SH-SY5Y (cell line): ENCODE measurements around the gene RIMBP3C.

Experiments used
- GATA2 ChIP-seq: IDR thresholded peaks from 2 replicates; pipeline ENCODE4 v1.6.1; 2011; ENCODE audit warnings: mild to moderate bottlenecking, low read depth, low read length
- GATA3 ChIP-seq: IDR thresholded peaks from 2 replicates; pipeline ENCODE4 v1.6.1; 2011; ENCODE audit warnings: low read depth, mild to moderate bottlenecking, low read length, moderate library complexity

The RIMBP3C gene

GRCh38 chr22:21585389-21585788 is 34.1 kb upstream of the RIMBP3C start:
- no peak for TF ChIP-seq GATA2
- TF ChIP-seq GATA3, result no peak

- TF ChIP-seq GATA2 (no peak), GATA3 (no peak)
These were observed 31.8 kb upstream of the RIMBP3C start for GRCh38 chr22:21582801-21583740.

GRCh38 chr22:21579474-21579851 is 28.2 kb upstream of the RIMBP3C start:
- TF ChIP-seq GATA2 (no peak), GATA3 (no peak)

- no peak for TF ChIP-seq GATA3
- no peak for TF ChIP-seq GATA2
These were observed 22.7 kb upstream of the RIMBP3C start for GRCh38 chr22:21573750-21574494.

GRCh38 chr22:21573293-21573734 is 22.1 kb upstream of the RIMBP3C start:
- TF ChIP-seq GATA2 (no peak), GATA3 (no peak)

- no peak for TF ChIP-seq GATA3
- no peak for TF ChIP-seq GATA2
These were observed 20.4 kb upstream of the RIMBP3C start for GRCh38 chr22:21571679-21572078.

- TF ChIP-seq GATA2 (no peak), GATA3 (no peak)
These were observed 19.1 kb upstream of the RIMBP3C start for GRCh38 chr22:21570398-21570797.

- TF ChIP-seq GATA3 (no peak), GATA2 (no peak)
These were observed 18.4 kb upstream of the RIMBP3C start for GRCh38 chr22:21569459-21570170.

GRCh38 chr22:21568347-21569075 is 17.2 kb upstream of the RIMBP3C start:
- TF ChIP-seq GATA3 (no peak), GATA2 (no peak)

- no peak for TF ChIP-seq GATA2
- no peak for TF ChIP-seq GATA3
These were observed 16.4 kb upstream of the RIMBP3C start, which contains the start of gene UBE2L3 for GRCh38 chr22:21567456-21568346. Gene UBE2L3, plus strand, starts transcription at chr22:21567714. Its CDS starts 31 bp downstream, at chr22:21567745.

GRCh38 chr22:21564411-21564810 is 13.2 kb upstream of the RIMBP3C start:
- TF ChIP-seq GATA2 (no peak), GATA3 (no peak)

GRCh38 chr22:21563912-21564311 is 12.7 kb upstream of the RIMBP3C start:
- TF ChIP-seq GATA2 (no peak), GATA3 (no peak)
